Fibroblast of pulmonary artery (primary cell): Measurements from ENCODE around the gene TNK1.
"Not testable (repeated sequence)": the region's sequence is repeated elsewhere in the genome, so short reads cannot be mapped to it uniquely, and the experiment has no call there.

Experiments
- DNase-seq: peaks from one replicate; pipeline ENCODE4 v3.0.0-alpha.2; 2010; ENCODE audit warnings: low read depth
- H3K4me3 ChIP-seq: replicated peaks from 2 replicates; pipeline ENCODE4 v1.5.1; 2011; ENCODE audit warnings: low read depth, mild to moderate bottlenecking, control low read depth, low read length, moderate library complexity
- CTCF ChIP-seq: IDR thresholded peaks from 2 replicates; pipeline ENCODE4 v1.5.1; 2011; ENCODE audit warnings: mild to moderate bottlenecking, control low read depth, low read length, inconsistent platforms; ENCODE audit errors: missing control alignments

Gene TNK1

GRCh38 chr17:7380855-7381683 lies at the start of gene TNK1:
Gene TNK1, plus strand, starts transcription at chr17:7381089. Its CDS starts 1,838 bp downstream, at chr17:7382927.
- no peak for TF ChIP-seq CTCF
- no peak for DNase-seq
- H3K4me3 ChIP-seq: peak within 1 kb of the TSS; percentile 35

GRCh38 chr17:7332111-7332510 lies 48.8 kb upstream of the TNK1 start:
- no peak for TF ChIP-seq CTCF
- DNase-seq: no peak
- H3K4me3 ChIP-seq: no peak overlapping the region

- not testable (repeated sequence) for H3K4me3 ChIP-seq, DNase-seq
Measured at GRCh38 chr17:7332600-7333069, 48.3 kb upstream of the TNK1 start.

- no peak for TF ChIP-seq CTCF
- DNase-seq: no peak
- no peak overlapping the region for H3K4me3 ChIP-seq
Measured at GRCh38 chr17:7334938-7335538, 45.9 kb upstream of the TNK1 start.

- not testable (repeated sequence) for DNase-seq, H3K4me3 ChIP-seq
Measured at GRCh38 chr17:7335765-7336164, 45.1 kb upstream of the TNK1 start.

- DNase-seq: no peak
- no peak within 1 kb of the TSS for H3K4me3 ChIP-seq
- no peak for TF ChIP-seq CTCF
Measured at GRCh38 chr17:7336240-7337175, 44.4 kb upstream of the TNK1 start, which contains the start of gene ACAP1. Gene ACAP1, plus strand, starts transcription at chr17:7336529. Its CDS starts 206 bp downstream, at chr17:7336735.

- not testable (repeated sequence) for H3K4me3 ChIP-seq, DNase-seq
Measured at GRCh38 chr17:7337600-7337999, 43.3 kb upstream of the TNK1 start.

- H3K4me3 ChIP-seq: no peak overlapping the region
- no peak for DNase-seq
- no peak for TF ChIP-seq CTCF
Measured at GRCh38 chr17:7340179-7340578, 40.7 kb upstream of the TNK1 start.
